GM12878 (cell line): ENCODE data around the gene TSHZ1. TPM values are rescaled to one million over a fixed set of nuclear protein-coding genes. Genes with fewer than 3 reads are reported as not detected.

ENCODE experiments used
- ATAC-seq: fragments of 200-7000 bp; cut with Tn5 transposase; 3 replicates; pipeline ENCODE4 v1.9.1; 2020; ENCODE audit warnings: mild to moderate bottlenecking, moderate library complexity
- BruUV-seq: library from RNA; stranded (reverse); fragments of 400-500 nt; replicated peaks from 2 replicates; lab custom pipeline; 2021; lab: Mats Ljungman, UMichigan
- CTCF ChIA-PET: fragments of 300-600 bp; sonication (Branson Sonifier 250); formaldehyde crosslinking; extraction: SDS; loops from one replicate; lab custom pipeline; 2021; ENCODE audit warnings: inconsistent platforms; lab: Yijun Ruan, JAX
- POLR2A ChIA-PET: fragments of 350-600 bp; formaldehyde crosslinking; extraction: SDS; loops from one replicate; lab custom pipeline; 2021; ENCODE audit warnings: inconsistent platforms; lab: Charles Lee
- RAD21 ChIA-PET: fragments of 300-600 bp; sonication (Branson Sonifier 250); formaldehyde crosslinking; loops from one replicate; lab custom pipeline; 2023; ENCODE audit warnings: antibody characterized with exemption; ENCODE audit not compliant: unreplicated experiment; lab: Charles Lee
- SMC1A ChIA-PET: fragments of 300-600 bp; sonication (Branson Sonifier 250); formaldehyde crosslinking; loops from one replicate; lab custom pipeline; 2023; ENCODE audit not compliant: unreplicated experiment, uncharacterized antibody; lab: Charles Lee
- DNase-seq: peaks from one replicate; pipeline ENCODE4 v3.0.0-alpha.2; 2011; ENCODE audit warnings: low read depth, low spot score
- FAIRE-seq: peaks from 3 replicates; lab custom pipeline; 2011; peaks lifted over from hg19 to GRCh38; lab: Jason Lieb, UNC
- H2AFZ ChIP-seq: 2 replicates; pipeline ENCODE4 v1.6.0; 2011; ENCODE audit warnings: low read depth, low read length, control low read depth; ENCODE audit not compliant: control insufficient read depth
- H3K27ac ChIP-seq: 2 replicates; pipeline ENCODE4 v1.5.1; 2011; ENCODE audit warnings: control low read depth; ENCODE audit not compliant: control insufficient read depth, insufficient read depth
- H3K27me3 ChIP-seq, 2 experiments: replicated peaks in 1 of 2; 2 replicates each; pipeline versions ENCODE4 v1.6.0 to v1.6.1; 2011; ENCODE audit warnings: low read length in 1 of 2; ENCODE audit not compliant: control insufficient read depth in 2 of 2, insufficient read depth in 2 of 2
- H3K36me3 ChIP-seq, 2 experiments: 2 replicates each; pipeline ENCODE4 v1.5.1; 2011; ENCODE audit warnings: low read length in 1 of 2; ENCODE audit not compliant: control insufficient read depth in 2 of 2, insufficient read depth in 2 of 2
- H3K4me1 ChIP-seq: 2 replicates; pipeline ENCODE4 v1.6.1; 2011; ENCODE audit warnings: mild to moderate bottlenecking, low read length, moderate library complexity, mixed read lengths; ENCODE audit not compliant: control insufficient read depth, insufficient read depth
- H3K4me2 ChIP-seq: 2 replicates; pipeline ENCODE4 v1.6.0; 2011; ENCODE audit warnings: control low read depth; ENCODE audit not compliant: control insufficient read depth, insufficient read depth
- H3K4me3 ChIP-seq: fragments of 200-600 bp; sonication (generic); 2 replicates; pipeline ENCODE4 v1.5.1; 2016
- H3K79me2 ChIP-seq: 2 replicates; pipeline ENCODE4 v1.6.0; 2011; ENCODE audit warnings: low read length; ENCODE audit not compliant: control insufficient read depth, insufficient read depth
- H3K9ac ChIP-seq: 2 replicates; pipeline ENCODE4 v1.8.0; 2011; ENCODE audit warnings: low read length, control low read depth, mixed read lengths; ENCODE audit not compliant: control insufficient read depth, insufficient read depth
- H3K9me3 ChIP-seq: replicated peaks from 3 replicates; pipeline ENCODE4 v1.5.1; 2011; ENCODE audit warnings: mild to moderate bottlenecking, low read length; ENCODE audit not compliant: control insufficient read depth, insufficient read depth
- H4K20me1 ChIP-seq: 2 replicates; pipeline ENCODE4 v1.6.0; 2011; ENCODE audit not compliant: control insufficient read depth, insufficient read depth
- FOXM1 ChIP-seq: IDR thresholded peaks from 2 replicates; pipeline ENCODE4 v1.6.1; 2012; ENCODE audit warnings: low read depth, mild to moderate bottlenecking, inconsistent platforms, low read length, moderate library complexity
- IKZF1 ChIP-seq: fragments of 450-650 bp; conservative IDR thresholded peaks from 2 replicates; pipeline ENCODE4 v1.6.1; 2017; ENCODE audit warnings: antibody characterized with exemption, mild to moderate bottlenecking
- MTA2 ChIP-seq: fragments of 450-650 bp; IDR thresholded peaks from 2 replicates; pipeline ENCODE4 v1.6.1; 2016; ENCODE audit warnings: low read depth, mild to moderate bottlenecking, moderate library complexity
- NFYB ChIP-seq: IDR thresholded peaks from 2 replicates; pipeline ENCODE4 v1.6.1; 2011; ENCODE audit warnings: low read depth, mild to moderate bottlenecking, low read length, improper control_type of control experiment, moderate library complexity; ENCODE audit not compliant: insufficient read depth
- NKRF ChIP-seq: fragments of 450-650 bp; conservative IDR thresholded peaks from 2 replicates; pipeline ENCODE4 v1.6.1; 2017; ENCODE audit warnings: mild to moderate bottlenecking, moderate library complexity
- SMAD1 ChIP-seq: fragments of 450-650 bp; IDR thresholded peaks from 2 replicates; pipeline ENCODE4 v1.6.1; 2018; ENCODE audit warnings: mild to moderate bottlenecking, low read depth; ENCODE audit not compliant: partially characterized antibody
- ZNF207 ChIP-seq: fragments of 450-650 bp; IDR thresholded peaks from 2 replicates; pipeline ENCODE4 v1.6.1; 2014; ENCODE audit warnings: antibody characterized with exemption, mild to moderate bottlenecking, borderline replicate concordance
- ZNF384 ChIP-seq: IDR thresholded peaks from 2 replicates; pipeline ENCODE4 v1.6.1; 2012; ENCODE audit warnings: low read depth, mild to moderate bottlenecking, low read length, improper control_type of control experiment, borderline replicate concordance
- WGBS: methylation state at CpG from one replicate; pipeline ENCODE4 v1.1.6; 2016; ENCODE audit warnings: low lambda C conversion rate; ENCODE audit not compliant: insufficient replicate concordance, insufficient coverage; ENCODE audit errors: missing lambda C conversion rate; 5-methylcytosine and 5-hydroxymethylcytosine counted together
- in situ Hi-C: fragments of 300-500 bp; cut with MboI; formaldehyde crosslinking; loops from 9 replicates; pipeline ENCODE4 v1.14.3; 2018; ENCODE audit warnings: mixed read lengths
- intact Hi-C: fragments of 100-400 bp; cut with micrococcal nuclease; formaldehyde crosslinking; loops from one replicate; pipeline ENCODE4 v1.14.2; 2022; ENCODE audit not compliant: unreplicated experiment
- polyA plus RNA-seq, 11 experiments: library from polyadenylated mRNA; depleted of rRNA in 4 of 11; unstranded in 6 of 11; stranded (reverse) in 5 of 11; fragments of >200 nt; fragmentation: Nextera tagmentation in 4 of 11; fragmentation: Illumina TruSeq in 1 of 11; extraction: Ambion mirVana in 4 of 11; extraction: Trizol in 1 of 11; gene quantifications; 1 replicate in 1 of 11; 2 replicates in 10 of 11; pipeline versions ENCODE4 v1.2.1 to v1.2.3, GENCODE V29; 2011 to 2016; ENCODE audit warnings: inconsistent platforms in 2 of 11, missing spikeins in 2 of 11, low read depth in 1 of 11
- total RNA-seq, 4 experiments: library from RNA; depleted of rRNA in 3 of 4; stranded (reverse); fragments of >200 nt in 3 of 4; fragmentation: Illumina TruSeq in 1 of 4; extraction: Trizol in 1 of 4; gene quantifications; 2 replicates each; pipeline versions ENCODE4 v1.2.1 to v1.2.3, GENCODE V29; 2013 to 2021
- TF ChIP-seq, protein P1 (sequence below): fragments of 450-650 bp; IDR thresholded peaks from 2 replicates; pipeline ENCODE4 v1.6.1; 2017; ENCODE audit warnings: low read depth, mild to moderate bottlenecking, moderate library complexity
- TF ChIP-seq, protein P2 (sequence below): fragments of 450-650 bp; IDR thresholded peaks from 2 replicates; pipeline ENCODE4 v1.6.1; 2017; ENCODE audit warnings: antibody characterized with exemption, mild to moderate bottlenecking, moderate library complexity
- TF ChIP-seq, protein P3 (sequence below): IDR thresholded peaks from 2 replicates; pipeline ENCODE4 v1.6.1; 2012; ENCODE audit warnings: improper control_type of control experiment, low read depth, low read length; ENCODE audit not compliant: insufficient replicate concordance

Gene TSHZ1
- total and polyA plus RNA-seq, 10 of the 15 experiments (the other 5 are each of a cell fraction or from before 2014, with no cell fraction given), result 2.2 to 15.2 (median 5.1) TPM

DNA sequence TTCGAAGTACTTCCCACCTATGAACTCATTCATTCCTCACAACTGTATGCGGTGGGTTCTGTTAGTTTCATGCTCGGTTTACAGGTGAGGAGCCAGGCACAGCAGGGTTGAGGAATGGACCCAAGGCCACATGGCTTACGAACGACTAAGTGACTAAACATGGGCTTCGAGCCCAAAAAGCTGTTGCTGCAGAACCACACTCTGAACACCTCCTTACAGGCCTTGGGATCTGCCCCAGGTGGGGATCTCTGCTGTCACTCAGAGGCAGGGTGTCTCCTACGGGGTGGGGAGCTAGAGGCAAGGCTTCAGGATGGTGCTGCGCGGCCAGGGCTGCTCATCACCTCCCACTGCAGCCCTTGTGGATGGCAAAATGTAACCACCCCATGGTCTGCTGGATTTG lies 80.9 kb downstream of the TSHZ1 start:
- no peak overlapping the region for H2AFZ ChIP-seq
- no peaks in the 10 kb centered on the region for H3K27me3 ChIP-seq
- no peaks in the 10 kb centered on the region for H4K20me1 ChIP-seq
- CTCF ChIA-PET, result no interaction called here
- TF ChIP-seq SMAD1 (no peak), NFYB (no peak), FOXM1 (no peak), NKRF (no peak), IKZF1 (no peak), ZNF384 (no peak), MTA2 (no peak), ZNF207 (no peak)
- TF ChIP-seq, protein P1, sequence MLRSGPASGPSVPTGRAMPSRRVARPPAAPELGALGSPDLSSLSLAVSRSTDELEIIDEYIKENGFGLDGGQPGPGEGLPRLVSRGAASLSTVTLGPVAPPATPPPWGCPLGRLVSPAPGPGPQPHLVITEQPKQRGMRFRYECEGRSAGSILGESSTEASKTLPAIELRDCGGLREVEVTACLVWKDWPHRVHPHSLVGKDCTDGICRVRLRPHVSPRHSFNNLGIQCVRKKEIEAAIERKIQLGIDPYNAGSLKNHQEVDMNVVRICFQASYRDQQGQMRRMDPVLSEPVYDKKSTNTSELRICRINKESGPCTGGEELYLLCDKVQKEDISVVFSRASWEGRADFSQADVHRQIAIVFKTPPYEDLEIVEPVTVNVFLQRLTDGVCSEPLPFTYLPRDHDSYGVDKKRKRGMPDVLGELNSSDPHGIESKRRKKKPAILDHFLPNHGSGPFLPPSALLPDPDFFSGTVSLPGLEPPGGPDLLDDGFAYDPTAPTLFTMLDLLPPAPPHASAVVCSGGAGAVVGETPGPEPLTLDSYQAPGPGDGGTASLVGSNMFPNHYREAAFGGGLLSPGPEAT, result no peak
- TF ChIP-seq, protein P2, sequence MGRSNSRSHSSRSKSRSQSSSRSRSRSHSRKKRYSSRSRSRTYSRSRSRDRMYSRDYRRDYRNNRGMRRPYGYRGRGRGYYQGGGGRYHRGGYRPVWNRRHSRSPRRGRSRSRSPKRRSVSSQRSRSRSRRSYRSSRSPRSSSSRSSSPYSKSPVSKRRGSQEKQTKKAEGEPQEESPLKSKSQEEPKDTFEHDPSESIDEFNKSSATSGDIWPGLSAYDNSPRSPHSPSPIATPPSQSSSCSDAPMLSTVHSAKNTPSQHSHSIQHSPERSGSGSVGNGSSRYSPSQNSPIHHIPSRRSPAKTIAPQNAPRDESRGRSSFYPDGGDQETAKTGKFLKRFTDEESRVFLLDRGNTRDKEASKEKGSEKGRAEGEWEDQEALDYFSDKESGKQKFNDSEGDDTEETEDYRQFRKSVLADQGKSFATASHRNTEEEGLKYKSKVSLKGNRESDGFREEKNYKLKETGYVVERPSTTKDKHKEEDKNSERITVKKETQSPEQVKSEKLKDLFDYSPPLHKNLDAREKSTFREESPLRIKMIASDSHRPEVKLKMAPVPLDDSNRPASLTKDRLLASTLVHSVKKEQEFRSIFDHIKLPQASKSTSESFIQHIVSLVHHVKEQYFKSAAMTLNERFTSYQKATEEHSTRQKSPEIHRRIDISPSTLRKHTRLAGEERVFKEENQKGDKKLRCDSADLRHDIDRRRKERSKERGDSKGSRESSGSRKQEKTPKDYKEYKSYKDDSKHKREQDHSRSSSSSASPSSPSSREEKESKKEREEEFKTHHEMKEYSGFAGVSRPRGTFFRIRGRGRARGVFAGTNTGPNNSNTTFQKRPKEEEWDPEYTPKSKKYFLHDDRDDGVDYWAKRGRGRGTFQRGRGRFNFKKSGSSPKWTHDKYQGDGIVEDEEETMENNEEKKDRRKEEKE, result no peak
- TF ChIP-seq, protein P3, sequence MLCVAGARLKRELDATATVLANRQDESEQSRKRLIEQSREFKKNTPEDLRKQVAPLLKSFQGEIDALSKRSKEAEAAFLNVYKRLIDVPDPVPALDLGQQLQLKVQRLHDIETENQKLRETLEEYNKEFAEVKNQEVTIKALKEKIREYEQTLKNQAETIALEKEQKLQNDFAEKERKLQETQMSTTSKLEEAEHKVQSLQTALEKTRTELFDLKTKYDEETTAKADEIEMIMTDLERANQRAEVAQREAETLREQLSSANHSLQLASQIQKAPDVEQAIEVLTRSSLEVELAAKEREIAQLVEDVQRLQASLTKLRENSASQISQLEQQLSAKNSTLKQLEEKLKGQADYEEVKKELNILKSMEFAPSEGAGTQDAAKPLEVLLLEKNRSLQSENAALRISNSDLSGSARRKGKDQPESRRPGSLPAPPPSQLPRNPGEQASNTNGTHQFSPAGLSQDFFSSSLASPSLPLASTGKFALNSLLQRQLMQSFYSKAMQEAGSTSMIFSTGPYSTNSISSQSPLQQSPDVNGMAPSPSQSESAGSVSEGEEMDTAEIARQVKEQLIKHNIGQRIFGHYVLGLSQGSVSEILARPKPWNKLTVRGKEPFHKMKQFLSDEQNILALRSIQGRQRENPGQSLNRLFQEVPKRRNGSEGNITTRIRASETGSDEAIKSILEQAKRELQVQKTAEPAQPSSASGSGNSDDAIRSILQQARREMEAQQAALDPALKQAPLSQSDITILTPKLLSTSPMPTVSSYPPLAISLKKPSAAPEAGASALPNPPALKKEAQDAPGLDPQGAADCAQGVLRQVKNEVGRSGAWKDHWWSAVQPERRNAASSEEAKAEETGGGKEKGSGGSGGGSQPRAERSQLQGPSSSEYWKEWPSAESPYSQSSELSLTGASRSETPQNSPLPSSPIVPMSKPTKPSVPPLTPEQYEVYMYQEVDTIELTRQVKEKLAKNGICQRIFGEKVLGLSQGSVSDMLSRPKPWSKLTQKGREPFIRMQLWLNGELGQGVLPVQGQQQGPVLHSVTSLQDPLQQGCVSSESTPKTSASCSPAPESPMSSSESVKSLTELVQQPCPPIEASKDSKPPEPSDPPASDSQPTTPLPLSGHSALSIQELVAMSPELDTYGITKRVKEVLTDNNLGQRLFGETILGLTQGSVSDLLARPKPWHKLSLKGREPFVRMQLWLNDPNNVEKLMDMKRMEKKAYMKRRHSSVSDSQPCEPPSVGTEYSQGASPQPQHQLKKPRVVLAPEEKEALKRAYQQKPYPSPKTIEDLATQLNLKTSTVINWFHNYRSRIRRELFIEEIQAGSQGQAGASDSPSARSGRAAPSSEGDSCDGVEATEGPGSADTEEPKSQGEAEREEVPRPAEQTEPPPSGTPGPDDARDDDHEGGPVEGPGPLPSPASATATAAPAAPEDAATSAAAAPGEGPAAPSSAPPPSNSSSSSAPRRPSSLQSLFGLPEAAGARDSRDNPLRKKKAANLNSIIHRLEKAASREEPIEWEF, result no peak
- FAIRE-seq, result no peak
- in situ Hi-C loops, result no loop called here
- H3K4me2 ChIP-seq, result no peak overlapping the region
- SMC1A ChIA-PET, result no interaction called here
- RAD21 ChIA-PET, result no interaction called here
- DNase-seq, result no peak
- intact Hi-C loops, result no loop called here
- H3K9ac ChIP-seq, result no peak overlapping the region
- no peak for ATAC-seq
- 86% methylated on average over 9 of the region's 9 CpGs for WGBS
- POLR2A ChIA-PET, result no interaction called here
- BruUV-seq, result no TSS peak
- no peaks in the 10 kb centered on the region for H3K4me1 ChIP-seq
- no peaks in the 10 kb centered on the region; the same call in 2 of the 3 replicates for H3K9me3 ChIP-seq
- peaks cover 3 to 8% of the 10 kb centered on the region in 2 experiments; a peak in 3 of 4 replicates for H3K36me3 ChIP-seq
- no peaks in the 10 kb centered on the region for H3K79me2 ChIP-seq
- no peak overlapping the region for H3K27ac ChIP-seq
- H3K4me3 ChIP-seq, result no peak overlapping the region
